Activated T-cell treated with anti-CD3 and anti-CD28 coated beads for 4 hours (primary cell): Measurements from ENCODE around the gene HMGN4.
A peak's percentile ranks its signal among the peaks of the same experiment; 100 is the strongest.

Experiments used
- DNase-seq: peaks from one replicate; pipeline ENCODE4 v3.0.0-alpha.2; 2020

HMGN4 gene

GRCh38 chr6:26581164-26581915 is 43.2 kb downstream of the HMGN4 start:
- DNase-seq = no peak

DNA sequence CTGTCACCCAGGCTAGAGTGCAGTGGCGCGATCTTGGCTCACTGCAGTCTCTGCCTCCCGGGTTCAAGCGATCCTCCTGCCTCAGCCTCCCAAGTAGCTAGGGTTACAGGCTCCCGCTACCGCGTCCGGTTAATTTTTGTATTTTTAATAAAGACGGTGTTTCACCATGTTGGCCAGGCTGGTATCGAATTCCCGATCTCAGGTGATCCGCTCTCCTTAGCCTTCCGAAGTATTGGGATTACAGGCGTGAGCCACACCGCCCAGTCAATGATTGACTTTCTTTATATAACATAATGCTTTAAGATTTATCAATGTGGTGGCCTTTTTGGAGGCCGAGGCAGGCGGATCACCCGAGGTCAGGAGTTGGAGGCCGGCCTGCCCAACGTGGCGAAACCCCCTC is 50.8 kb downstream of the HMGN4 start:
- DNase-seq = no peak

DNA sequence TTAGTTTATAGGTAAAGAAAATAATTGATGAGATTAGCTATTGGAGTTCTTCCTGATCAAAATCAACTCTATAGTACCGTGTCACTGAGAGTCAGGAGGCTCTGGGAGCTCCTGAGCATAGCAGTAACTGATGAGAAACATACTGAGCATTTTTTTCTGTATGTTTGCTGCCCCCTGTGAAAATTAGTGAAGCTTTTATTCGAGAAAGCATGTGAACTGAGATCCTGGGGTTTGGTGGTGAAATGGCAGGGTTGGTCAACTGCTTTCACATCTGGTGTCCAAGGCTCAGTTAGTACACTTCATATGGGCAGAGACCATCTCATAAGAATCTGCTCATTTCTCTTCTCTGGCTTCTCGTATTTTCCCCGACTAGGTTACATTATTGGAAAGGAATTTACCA is 54.5 kb downstream of the HMGN4 start:
- DNase-seq = no peak

DNA sequence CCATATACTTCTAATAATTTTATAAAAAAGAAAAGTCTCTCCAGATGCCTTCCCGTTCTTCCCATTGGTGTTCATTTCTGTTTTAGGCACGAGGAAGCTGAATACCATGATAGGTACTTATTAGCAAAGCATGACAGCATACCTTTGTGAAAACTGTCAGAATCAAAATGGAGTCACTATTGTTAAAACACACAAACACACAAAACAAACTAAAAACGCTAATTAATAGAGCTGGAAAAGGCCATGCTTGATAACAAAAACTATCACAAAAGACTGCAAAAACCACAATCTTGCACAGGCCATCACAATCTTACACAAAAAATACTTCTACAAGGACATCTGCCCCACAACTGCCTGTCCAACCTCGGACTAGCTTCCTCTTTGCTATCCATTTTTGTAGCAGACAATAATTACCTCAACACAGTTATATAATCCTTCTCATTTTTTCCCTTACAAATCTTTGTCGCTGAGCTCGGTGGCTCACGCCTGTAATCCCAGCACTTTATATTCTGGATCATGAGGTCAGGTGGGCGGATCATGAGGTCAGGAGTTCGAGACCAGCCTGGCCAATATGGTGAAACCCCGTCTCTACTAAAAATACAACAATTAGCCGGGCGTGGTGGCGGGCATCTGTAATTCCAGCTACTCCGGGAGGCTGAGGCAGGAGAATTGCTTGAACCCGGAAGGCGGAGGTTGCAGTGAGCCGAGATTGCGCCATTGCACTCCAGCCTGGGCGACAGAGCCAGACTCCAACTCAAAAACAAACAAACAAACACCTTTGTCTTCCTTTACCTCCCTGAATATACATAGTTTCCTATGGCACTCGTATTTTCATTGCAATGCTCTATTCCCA is 55.3 kb downstream of the HMGN4 start:
- no peak for DNase-seq

DNA sequence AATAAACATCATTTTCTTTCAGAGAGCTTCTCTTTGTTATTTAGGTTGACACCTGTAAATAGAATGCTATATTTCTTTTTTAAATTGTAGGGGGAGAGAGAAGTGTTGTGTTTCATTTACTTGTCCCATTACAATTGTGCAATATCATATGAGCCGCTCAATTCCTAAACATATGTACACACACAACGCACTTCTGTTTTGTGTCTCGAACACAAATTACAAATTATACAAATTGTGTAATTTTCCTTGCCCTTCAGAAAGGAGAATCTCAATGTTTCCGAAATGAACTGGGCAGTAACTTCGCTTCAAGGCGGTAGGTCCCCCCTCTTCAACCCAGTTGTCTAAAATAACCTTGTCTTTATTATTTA is 55.9 kb downstream of the HMGN4 start:
- DNase-seq = no peak

GRCh38 chr6:26594730-26595632 is 56.8 kb downstream of the HMGN4 start:
- DNase-seq = no peak

- peak; percentile 84 for DNase-seq
Measured at GRCh38 chr6:26595669-26596269, 57.6 kb downstream of the HMGN4 start.
